ENCODE data around the gene AARSD1. TPM values are rescaled to one million over a fixed set of nuclear protein-coding genes. Genes with fewer than 3 reads are reported as not detected.
"Not testable (repeated sequence)": the region's sequence is repeated elsewhere in the genome, so short reads cannot be mapped to it uniquely, and the experiment has no call there.

The AARSD1 gene
- total and polyA plus RNA-seq, 9 donors, result 17.8 to 51.4 (median 42.9) TPM

- TF ChIP-seq EP300 (IDR thresholded peaks at IDR 0.05) (no peak), POLR2A (IDR thresholded peaks at IDR 0.05) (no peak), CTCF (IDR thresholded peaks at IDR 0.05) (no peak)
- Histone ChIP-seq H3K4me1 (ENCODE audit: insufficient read depth) (peaks cover 4% of the 10 kb centered on the region), H3K27ac (peak overlapping the region; percentile 69 to 80), H3K4me3 (peak overlapping the region; percentile 65), H3K36me3 (no peaks in the 10 kb centered on the region), H3K9me3 (no peaks in the 10 kb centered on the region), H3K27me3 (no peaks in the 10 kb centered on the region)
- intact Hi-C loops (cut with DNase I), result loop anchor here in 1 of 4 donors (10.0 kb wide), 1 partner anchor 154 kb away; the partner anchor contains the start of gene AOC2
- 5 to 10% (median 5%) methylated on average over 10 of the region's 10 CpGs for WGBS, 3 donors
- DNase-seq, result no peak
Observed at GRCh38 chr17:42999003-42999525, 34.8 kb upstream of the AARSD1 start.

GRCh38 chr17:42997984-42998938 is 34.0 kb upstream of the AARSD1 start, which contains the start of gene RPL27:
Gene RPL27, plus strand, starts transcription at chr17:42998419. Its CDS starts 332 bp downstream, at chr17:42998751.
- WGBS, 3 donors, result 0% methylated on average over 49 of the region's 49 CpGs
- intact Hi-C loops (cut with DNase I), result loop anchor here in 1 of 4 donors (10.0 kb wide), 1 partner anchor 153 kb away; the partner anchor contains the start of gene AOC2
- DNase-seq, result peak; percentile 97 to 99 (median 98)
- no peaks in the 10 kb centered on the region for H3K36me3 ChIP-seq
- H3K4me1 ChIP-seq (ENCODE audit: insufficient read depth), result peaks cover 4% of the 10 kb centered on the region
- peak within 1 kb of the TSS; percentile 69 to 80 for H3K27ac ChIP-seq
- no peaks in the 10 kb centered on the region for H3K9me3 ChIP-seq
- no peaks in the 10 kb centered on the region for H3K27me3 ChIP-seq
- TF ChIP-seq EP300 (IDR thresholded peaks at IDR 0.05), result no peak
- peak; percentile 89 for TF ChIP-seq POLR2A (IDR thresholded peaks at IDR 0.05)
- TF ChIP-seq CTCF (IDR thresholded peaks at IDR 0.05), result peak; percentile 71 to 95 (median 90)
- peak within 1 kb of the TSS; percentile 65 for H3K4me3 ChIP-seq

GRCh38 chr17:42997390-42997983 is 33.2 kb upstream of the AARSD1 start:
- Histone ChIP-seq H3K4me3 (no peak overlapping the region), H3K27me3 (no peaks in the 10 kb centered on the region), H3K27ac (peak overlapping the region in 1 of 2 donors; percentile 32), H3K9me3 (no peaks in the 10 kb centered on the region), H3K36me3 (no peaks in the 10 kb centered on the region), H3K4me1 (ENCODE audit: insufficient read depth) (peaks cover 4% of the 10 kb centered on the region)
- no peak for DNase-seq
- no peak for TF ChIP-seq POLR2A (IDR thresholded peaks at IDR 0.05)
- 12 to 24% (median 16%) methylated on average over 5 of the region's 5 CpGs for WGBS, 3 donors
- intact Hi-C loops (cut with DNase I), result loop anchor here in 1 of 4 donors (10.0 kb wide), 1 partner anchor 153 kb away; the partner anchor contains the start of gene AOC2

GRCh38 chr17:42993913-42994312 is 29.7 kb upstream of the AARSD1 start:
- not testable (repeated sequence) for H3K4me3 ChIP-seq; H3K36me3 ChIP-seq; H3K4me1 ChIP-seq (ENCODE audit: insufficient read depth); H3K27ac ChIP-seq; DNase-seq; H3K9me3 ChIP-seq; H3K27me3 ChIP-seq
- intact Hi-C loops (cut with DNase I), result loop anchor here in 1 of 4 donors (10.0 kb wide), 1 partner anchor 149 kb away; the partner anchor contains the start of gene AOC2
- WGBS, 3 donors, result 83 to 87% (median 84%) methylated on average over 10 of the region's 10 CpGs

- no peak overlapping the region for H3K4me3 ChIP-seq
- no peaks in the 10 kb centered on the region for H3K9me3 ChIP-seq
- intact Hi-C loops (cut with DNase I), result loop anchor here in 1 of 4 donors (10.0 kb wide), 1 partner anchor 148 kb away; the partner anchor contains the start of gene AOC2
- no peaks in the 10 kb centered on the region for H3K27me3 ChIP-seq
- DNase-seq, result no peak
- WGBS, 3 donors, result 52 to 69% (median 58%) methylated on average over 5 of the region's 5 CpGs
- H3K4me1 ChIP-seq (ENCODE audit: insufficient read depth), result peaks cover 2% of the 10 kb centered on the region
- TF ChIP-seq EP300 (IDR thresholded peaks at IDR 0.05) (no peak), CTCF (IDR thresholded peaks at IDR 0.05) (no peak), POLR2A (IDR thresholded peaks at IDR 0.05) (no peak)
- no peaks in the 10 kb centered on the region for H3K36me3 ChIP-seq
- H3K27ac ChIP-seq, result no peak overlapping the region
Observed at GRCh38 chr17:42992872-42993271, 28.6 kb upstream of the AARSD1 start.

Measured in ovary (tissue), 9 donors.